HTR-8/SVneo (cell line): ENCODE results near the gene SNX8.

ENCODE experiments used
- DNase-seq: peaks from one replicate; pipeline ENCODE4 v3.0.0; 2011; ENCODE audit warnings: low spot score, mixed read lengths; ENCODE audit not compliant: insufficient read length
- FAIRE-seq: peaks from 2 replicates; lab custom pipeline; 2011; peaks lifted over from hg19 to GRCh38; lab: Jason Lieb, UNC

The SNX8 gene

DNA sequence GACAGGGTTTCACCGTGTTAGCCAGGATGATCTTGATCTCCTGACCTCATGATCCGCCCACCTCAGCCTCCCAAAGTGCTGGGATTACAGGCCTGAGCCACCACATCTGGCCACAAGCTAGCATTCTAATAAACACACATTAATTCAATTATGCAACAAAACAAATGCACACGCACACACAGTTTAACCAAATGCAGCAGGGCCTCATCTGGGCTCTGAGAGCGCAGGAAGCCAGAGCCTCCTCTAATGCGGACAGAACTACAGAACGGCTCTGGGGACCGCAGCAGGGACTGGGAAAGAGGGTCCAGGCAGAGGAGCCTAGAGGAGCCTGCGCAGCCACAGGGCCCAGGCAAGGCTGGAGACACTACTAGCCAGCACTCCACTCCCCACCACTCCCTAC is 85.3 kb downstream of the SNX8 start:
- FAIRE-seq (no peak), DNase-seq (no peak)

DNA sequence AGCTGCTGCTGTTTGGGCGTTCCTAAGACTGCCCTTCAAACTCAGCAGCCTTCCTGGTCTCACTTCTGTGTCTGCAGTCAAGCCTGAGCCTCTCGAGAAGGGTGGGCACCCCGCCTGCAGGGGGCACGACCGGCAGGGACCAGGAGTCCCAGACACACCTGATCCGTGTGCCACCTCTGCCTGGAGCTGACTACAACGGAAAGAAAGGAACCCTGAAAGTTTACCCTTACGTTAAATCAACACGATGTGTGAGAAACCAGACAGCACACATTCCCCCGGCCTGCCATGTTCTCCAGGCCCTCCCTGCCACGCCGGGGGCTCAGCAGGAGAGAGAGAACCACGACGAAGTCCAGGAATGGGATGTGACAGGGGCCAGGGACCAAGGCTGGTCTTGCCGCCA is 86.5 kb downstream of the SNX8 start:
- no peak for DNase-seq
- peak; percentile 74 for FAIRE-seq

- FAIRE-seq = peak; percentile 28
- no peak for DNase-seq
These were observed 88.4 kb downstream of the SNX8 start for GRCh38 chr7:2225830-2226229.

- no peak for DNase-seq
- FAIRE-seq = no peak
These were observed 88.9 kb downstream of the SNX8 start for GRCh38 chr7:2225336-2225735.

GRCh38 chr7:2224934-2225333 is 89.3 kb downstream of the SNX8 start:
- DNase-seq (no peak), FAIRE-seq (peak; percentile 26)

GRCh38 chr7:2224491-2224928 is 89.7 kb downstream of the SNX8 start:
- DNase-seq = no peak
- FAIRE-seq = peak; percentile 31

- DNase-seq (no peak), FAIRE-seq (no peak)
These were observed 90.9 kb downstream of the SNX8 start for GRCh38 chr7:2223321-2223720.

DNA sequence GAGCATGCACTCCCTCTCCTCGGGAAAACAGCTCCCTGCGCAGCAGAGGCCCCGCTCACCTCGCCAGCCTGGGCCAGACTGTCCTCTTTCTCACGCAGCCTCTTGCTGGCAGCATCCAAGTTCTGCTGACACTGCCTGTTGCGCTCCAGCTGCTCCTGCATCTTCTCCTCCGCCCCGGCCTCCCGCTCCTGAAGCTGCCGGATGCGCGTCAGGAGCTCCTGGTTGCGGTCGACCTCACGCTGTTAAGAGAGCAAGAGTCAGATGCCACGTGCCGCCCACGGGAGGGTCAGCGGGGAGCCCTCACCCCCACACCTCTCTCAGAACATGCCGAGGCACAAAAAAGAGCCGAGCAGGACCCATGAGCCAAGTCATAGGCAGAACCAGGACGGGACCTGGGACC is 91.7 kb downstream of the SNX8 start:
- FAIRE-seq (no peak), DNase-seq (no peak)

- DNase-seq (no peak), FAIRE-seq (no peak)
These were observed 93.3 kb downstream of the SNX8 start for GRCh38 chr7:2220954-2221353.

DNA sequence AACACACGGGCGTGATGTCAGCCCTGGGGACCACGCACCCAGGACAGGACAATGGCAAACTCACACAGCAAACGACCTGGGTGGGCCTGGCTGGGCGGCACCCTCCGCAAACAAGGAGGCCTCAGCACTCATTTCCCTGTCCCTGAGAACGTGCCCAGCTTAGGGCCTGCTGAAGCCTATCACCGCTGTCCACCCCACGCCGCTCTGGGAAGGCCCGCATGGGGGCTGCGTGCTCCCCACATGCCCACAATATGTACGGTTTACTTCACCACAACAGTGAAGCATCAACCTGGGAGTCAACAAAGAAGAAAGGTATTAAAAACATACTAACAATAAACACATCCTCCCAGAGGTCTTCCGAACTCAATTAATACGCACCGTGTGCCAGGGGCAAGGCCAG is 93.7 kb downstream of the SNX8 start:
- no peak for FAIRE-seq
- DNase-seq = no peak

- no peak for FAIRE-seq
- no peak for DNase-seq
These were observed 94.2 kb downstream of the SNX8 start for GRCh38 chr7:2220030-2220429.

GRCh38 chr7:2219606-2220005 is 94.6 kb downstream of the SNX8 start:
- no peak for FAIRE-seq
- DNase-seq = no peak

GRCh38 chr7:2219136-2219535 is 95.1 kb downstream of the SNX8 start:
- DNase-seq (no peak), FAIRE-seq (no peak)

GRCh38 chr7:2218444-2218785 is 95.8 kb downstream of the SNX8 start:
- FAIRE-seq (no peak), DNase-seq (no peak)

- DNase-seq = no peak
- no peak for FAIRE-seq
These were observed 96.4 kb downstream of the SNX8 start for GRCh38 chr7:2217716-2218443.

GRCh38 chr7:2217206-2217605 is 97.0 kb downstream of the SNX8 start:
- DNase-seq (no peak), FAIRE-seq (no peak)

GRCh38 chr7:2215851-2216250 is 98.4 kb downstream of the SNX8 start:
- no peak for DNase-seq
- no peak for FAIRE-seq

GRCh38 chr7:2214636-2215035 is 99.6 kb downstream of the SNX8 start:
- DNase-seq (no peak), FAIRE-seq (no peak)

GRCh38 chr7:2213551-2214215 is 100.6 kb downstream of the SNX8 start:
- DNase-seq (no peak), FAIRE-seq (peak; percentile 77)

GRCh38 chr7:2212906-2213305 is 101.3 kb downstream of the SNX8 start:
- no peak for FAIRE-seq
- DNase-seq = no peak

- FAIRE-seq (no peak), DNase-seq (no peak)
These were observed 102.3 kb downstream of the SNX8 start for GRCh38 chr7:2211926-2212325.

DNA sequence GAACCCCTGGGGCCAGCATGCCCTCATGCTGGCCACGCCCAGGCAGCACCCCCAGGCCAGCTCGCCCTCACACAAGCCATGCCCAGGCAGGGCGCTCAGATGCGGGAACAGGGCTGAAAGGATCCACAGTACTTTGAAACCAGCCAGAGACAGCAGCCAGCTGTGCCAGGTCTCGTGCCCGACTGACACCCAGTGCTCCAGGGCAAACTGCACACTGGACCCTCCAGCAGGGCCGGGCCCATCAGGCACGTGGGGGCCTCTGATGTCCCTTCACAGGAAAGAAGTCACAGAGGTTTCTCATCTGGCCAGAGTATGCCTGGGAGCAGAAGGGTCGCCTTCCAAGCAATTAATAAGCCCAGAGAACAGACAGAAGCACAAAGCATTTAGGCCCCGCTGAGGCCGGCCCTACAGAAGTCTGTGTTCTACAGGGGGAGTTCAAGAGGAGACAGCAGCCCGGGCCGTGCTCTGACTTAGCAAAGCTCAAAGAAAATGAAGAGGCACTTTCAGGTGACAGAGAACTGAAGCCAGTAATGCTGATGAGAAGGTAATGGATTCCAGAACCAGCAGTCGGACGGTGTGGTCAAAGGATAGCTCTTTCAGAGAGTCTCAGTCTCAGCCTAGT is 102.9 kb downstream of the SNX8 start:
- FAIRE-seq = no peak
- no peak for DNase-seq
